Activated T-helper 9 cell treated with anti-CD3 and anti-CD28 coated beads, Interleukin-2, amount 50 U/mL, for 16 hours (primary cell): ENCODE results near the gene PPFIA4.

Experiments
- DNase-seq: peaks from one replicate; pipeline ENCODE4 v3.0.0-alpha.2; 2020; ENCODE audit warnings: low read depth

Gene PPFIA4

DNA sequence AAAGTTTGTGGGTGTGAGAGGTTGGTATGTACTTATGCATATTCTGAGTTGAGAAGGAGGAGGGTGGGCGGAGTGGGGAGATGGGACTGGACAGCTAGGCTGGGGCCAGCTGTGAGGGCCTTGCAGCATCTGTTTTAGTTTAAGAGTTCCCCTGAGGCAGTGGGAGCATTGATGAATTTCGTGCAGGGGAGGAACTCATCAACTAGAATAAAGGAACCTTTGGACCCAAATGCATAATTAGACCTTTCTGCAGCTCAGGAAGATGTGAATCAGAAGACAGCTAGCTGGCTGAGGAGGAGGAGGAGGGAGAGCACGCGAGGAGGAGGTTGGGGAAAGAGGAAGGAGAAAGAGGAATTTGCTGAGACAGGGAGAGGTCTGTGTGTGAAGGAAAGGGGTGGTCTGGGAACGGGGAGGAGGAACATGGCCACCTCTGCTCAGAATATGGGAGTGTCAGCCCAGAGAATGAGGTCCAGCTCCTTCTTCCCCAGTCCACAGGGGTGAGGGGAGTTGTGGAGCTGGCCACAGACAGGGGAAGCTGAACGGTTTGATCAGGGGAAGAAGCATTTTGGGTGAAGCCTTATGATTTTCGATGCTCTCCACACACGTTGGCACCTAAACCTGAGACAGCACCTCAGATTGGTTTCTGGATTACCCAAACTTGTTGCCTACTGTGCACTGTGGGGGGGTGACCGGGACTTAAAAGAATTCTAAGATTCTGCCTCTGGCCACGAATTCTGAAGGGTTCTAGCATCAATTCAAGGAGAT is 31.8 kb downstream of the PPFIA4 start:
- DNase-seq: no peak

- DNase-seq: no peak
Measured at GRCh38 chr1:203058676-203058935, 32.3 kb downstream of the PPFIA4 start.

- DNase-seq: no peak
Measured at GRCh38 chr1:203059485-203059884, 33.2 kb downstream of the PPFIA4 start.

DNA sequence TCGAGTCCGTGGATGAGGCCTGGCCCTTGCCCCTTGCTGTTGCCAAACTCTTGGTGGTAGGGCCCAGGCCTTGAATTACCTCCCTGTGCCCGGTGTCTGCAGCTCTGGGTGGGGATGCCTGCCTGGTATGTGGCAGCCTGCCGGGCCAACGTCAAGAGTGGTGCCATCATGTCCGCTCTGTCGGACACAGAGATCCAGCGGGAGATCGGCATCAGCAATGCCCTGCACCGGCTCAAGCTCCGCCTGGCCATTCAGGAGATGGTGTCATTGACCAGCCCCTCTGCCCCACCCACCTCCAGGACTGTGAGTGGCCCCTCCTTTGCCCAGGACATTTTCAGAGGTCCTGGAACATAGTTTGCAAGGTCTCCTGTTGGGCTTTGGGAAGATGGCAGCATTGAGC is 33.8 kb downstream of the PPFIA4 start:
- DNase-seq: no peak

DNA sequence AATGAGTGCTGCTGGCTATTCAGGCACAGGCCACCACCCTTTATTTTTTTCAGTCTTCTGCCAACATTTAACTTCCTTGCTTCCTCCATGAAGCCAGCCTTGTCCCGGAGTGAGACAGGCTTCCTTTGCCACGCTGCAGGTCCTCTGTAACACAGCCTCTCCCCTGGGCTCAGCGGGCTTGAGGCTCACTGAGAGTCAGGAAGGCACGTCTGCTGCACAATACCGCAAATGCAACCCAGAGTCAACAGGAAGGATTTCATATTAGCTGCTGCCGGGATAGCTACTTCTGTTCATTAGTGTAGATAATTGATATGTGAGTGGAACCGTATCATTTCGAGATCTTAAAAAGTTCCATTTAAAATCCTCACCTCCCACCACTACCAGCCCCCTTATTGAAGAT is 37.0 kb downstream of the PPFIA4 start:
- DNase-seq: no peak

- DNase-seq: no peak
Measured at GRCh38 chr1:203065191-203065590, 38.9 kb downstream of the PPFIA4 start.

DNA sequence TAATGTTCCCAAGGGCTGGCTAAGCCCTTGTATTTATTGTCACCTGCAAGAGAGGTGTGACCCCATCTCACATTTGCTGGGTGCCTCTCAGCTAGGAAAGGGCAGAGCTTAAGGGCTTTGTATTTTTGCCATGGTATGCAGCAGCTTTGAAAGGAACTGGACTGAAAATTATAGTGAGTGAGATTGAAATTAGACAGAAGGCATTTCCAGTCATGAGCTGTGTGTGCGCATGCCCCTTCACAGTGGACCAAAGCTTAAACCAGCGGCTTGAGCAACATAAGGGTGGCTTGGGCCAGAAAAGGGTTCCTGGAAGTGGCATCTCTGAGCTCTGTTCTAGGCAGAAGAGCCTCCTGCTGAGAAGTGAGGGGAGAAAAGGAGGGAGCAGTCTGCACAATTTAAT is 39.7 kb downstream of the PPFIA4 start:
- DNase-seq: no peak

DNA sequence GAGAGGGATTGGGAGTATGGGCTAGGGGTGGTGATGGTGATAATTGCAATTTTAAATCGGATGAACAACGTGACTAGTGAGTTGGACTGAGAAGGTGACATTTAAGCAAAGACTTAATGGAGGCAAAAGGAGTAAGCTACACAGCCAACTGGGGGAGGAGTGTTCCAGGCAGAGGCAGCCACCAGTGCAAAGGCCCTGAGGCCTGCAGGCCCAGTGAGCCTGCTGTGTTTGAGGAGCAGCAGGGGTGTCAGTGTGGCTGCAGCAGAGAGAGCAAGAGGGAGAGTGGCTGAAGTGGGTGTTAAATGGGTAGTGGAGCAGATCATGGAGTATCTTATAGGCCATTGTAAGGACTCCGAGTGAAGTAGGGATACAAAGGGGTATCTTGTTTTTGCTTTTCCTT is 40.7 kb downstream of the PPFIA4 start:
- no peak for DNase-seq

GRCh38 chr1:203069030-203069747 is 42.9 kb downstream of the PPFIA4 start:
- DNase-seq: no peak

DNA sequence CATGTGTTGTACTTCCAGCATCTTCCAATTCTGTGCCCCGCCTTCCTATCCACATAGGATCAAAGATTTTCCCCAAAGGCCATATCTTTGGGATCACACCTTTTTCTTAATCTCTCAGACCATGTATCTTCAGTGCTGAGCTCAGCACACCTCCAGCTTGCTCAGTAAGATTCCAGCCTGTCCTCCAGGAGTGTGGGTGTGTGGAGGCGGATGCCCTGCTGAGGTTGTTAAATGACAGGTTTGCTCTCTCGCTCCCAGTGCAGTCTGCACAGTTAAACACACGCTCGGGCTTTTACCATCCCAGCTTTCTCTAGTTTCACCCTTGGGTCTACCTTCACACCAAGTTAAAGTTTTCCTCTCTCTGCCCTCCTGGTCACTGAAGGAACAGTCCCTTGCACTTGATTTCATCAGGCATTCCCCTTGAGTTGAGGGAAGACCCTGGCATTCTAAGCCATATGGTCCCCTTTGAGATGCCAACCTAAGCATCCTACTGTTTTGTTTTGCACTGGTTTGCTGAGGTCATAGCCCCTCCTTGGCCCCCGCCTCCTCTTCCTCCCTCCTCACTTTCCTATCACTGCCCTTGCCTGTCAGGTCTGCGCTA is 45.8 kb downstream of the PPFIA4 start:
- DNase-seq: no peak

DNA sequence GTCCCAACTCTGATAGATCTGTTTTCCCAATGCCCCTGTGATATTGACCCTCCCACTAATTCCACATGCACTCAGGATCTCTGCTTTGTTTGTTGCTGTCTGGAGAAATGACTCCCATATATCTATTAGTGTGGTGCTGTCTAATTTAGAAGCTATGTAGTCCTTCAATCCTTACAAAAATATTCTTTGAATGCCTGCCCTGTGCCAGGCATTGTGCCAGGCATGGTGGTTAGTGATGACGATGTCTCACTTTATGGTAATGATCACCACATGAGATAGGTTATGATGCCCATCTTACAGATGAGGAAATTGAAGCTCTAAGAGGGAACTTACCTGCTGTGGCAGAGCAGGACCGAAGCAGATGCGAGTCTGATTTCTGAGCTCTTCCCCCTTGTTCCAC is 46.6 kb downstream of the PPFIA4 start:
- DNase-seq: no peak

GRCh38 chr1:203073469-203073868 is 47.2 kb downstream of the PPFIA4 start:
- no peak for DNase-seq

DNA sequence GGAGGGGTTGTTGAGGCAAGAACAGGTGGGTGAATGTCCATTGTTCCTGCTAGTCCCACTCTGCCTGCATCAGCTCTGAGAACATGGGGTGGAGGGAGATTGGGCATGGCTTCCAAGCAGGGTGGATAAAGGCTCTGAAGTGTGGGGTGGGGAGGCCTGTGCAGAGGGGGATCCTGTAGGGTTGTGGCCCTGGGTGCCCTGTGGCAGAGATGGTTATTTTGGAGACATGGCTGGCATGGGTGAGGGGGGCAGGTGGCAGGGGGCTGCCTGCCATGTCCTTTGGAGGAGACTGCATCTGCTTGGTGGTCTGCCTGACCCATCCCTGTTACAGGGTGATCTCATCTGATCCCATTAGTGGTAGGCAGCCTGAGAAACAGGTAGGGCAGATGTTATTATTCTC is 48.3 kb downstream of the PPFIA4 start:
- no peak for DNase-seq

DNA sequence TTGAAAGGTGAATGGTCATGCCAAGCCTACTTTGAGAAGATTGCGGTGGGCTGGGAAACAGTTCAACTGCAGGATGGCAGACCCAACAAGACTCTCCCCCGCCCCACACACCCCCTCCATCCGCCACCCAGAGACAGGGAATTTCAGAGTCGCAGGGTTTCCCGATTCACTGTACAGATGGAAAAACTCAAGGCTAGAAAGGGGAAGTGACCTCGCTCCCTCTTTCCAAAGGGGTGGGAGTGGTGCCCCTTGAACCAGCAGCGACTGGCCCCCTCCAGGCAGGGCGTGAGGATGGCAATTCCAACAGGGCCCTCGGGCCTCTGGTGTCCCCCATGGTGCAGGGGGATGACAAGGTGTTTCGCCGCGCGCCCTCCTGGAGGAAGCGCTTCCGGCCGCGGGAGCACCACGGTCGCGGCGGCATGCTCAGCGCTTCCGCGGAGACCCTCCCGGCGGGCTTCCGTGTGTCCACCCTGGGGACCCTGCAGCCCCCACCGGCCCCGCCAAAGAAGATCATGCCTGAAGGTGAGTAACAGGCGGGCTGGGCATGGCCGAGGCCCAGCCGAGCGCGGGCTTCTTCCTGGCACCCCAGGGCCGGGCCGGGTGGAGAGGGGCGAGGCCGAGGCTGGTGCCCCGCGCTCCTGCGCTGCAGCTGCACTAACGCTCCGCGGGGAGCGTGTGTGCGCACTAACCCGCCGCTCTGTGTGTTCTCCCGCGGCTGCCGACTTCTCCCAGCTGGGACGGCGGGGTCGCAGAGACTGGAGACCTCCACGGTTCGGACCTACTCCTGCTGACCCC is 49.1 kb downstream of the PPFIA4 start:
- DNase-seq: no peak

- no peak for DNase-seq
Measured at GRCh38 chr1:203076031-203076511, 49.8 kb downstream of the PPFIA4 start.

GRCh38 chr1:203077367-203077766 is 51.1 kb downstream of the PPFIA4 start:
- no peak for DNase-seq

- DNase-seq: no peak
Measured at GRCh38 chr1:203077956-203078355, 51.7 kb downstream of the PPFIA4 start.

DNA sequence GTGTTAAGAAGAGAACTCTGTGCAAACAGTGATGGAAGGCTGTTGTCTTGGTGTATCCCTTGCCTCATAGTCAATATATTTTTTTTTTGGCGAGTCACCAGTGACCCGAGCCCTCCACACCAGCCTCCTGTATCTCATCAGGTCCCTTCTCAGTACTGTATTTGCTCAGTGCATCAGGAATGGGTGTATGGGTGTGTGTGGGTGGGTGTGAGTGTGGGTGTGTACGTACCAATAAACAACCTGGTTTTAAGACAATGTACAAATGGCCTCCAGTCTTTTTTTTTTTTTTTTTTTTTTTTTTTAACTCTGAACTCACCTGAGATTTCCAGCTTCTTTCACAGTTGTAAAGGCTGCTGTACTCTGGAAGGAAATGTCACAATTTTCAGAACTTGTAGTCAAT is 52.2 kb downstream of the PPFIA4 start:
- DNase-seq: no peak

DNA sequence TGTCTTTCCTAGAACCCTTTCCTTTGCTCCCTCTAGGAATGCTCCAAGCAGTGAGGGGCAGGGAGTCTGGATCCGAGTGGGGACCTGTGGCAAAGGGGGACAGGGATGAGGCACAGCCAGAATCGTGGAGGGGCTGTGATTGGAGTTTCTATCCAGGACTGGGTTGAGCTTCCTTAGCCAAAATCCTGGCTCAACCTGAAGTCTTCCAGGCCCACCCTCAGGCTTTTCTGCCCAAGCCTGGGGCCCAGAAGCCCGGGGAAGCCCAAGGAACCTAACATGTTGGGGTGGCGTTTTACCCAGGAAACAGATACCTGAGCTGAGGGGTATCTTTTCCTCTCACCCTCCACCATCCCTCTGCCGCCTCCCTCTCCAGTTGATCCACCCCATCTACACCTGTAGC is 54.2 kb downstream of the PPFIA4 start:
- no peak for DNase-seq

GRCh38 chr1:203081465-203082230 is 55.4 kb downstream of the PPFIA4 start:
- DNase-seq: no peak

DNA sequence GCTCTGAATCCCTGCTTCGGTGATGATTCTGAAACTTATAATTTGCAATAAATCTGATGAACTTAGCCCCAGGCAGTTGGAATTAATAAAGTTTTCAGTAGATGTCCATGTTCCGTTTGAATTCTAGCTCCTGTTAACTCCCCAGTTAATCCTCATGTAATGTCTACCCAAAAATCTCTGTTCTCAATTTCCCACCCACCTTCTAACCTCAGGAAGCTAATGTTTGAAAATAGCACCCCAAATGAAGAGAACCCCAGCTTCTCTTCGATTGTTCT is 55.9 kb downstream of the PPFIA4 start:
- no peak for DNase-seq
